HepG2 (cell line): Measurements from ENCODE around the gene ZNF442. TPM values are rescaled to one million over a fixed set of nuclear protein-coding genes. Genes with fewer than 3 reads are reported as not detected.

ENCODE experiments used
- AHR ChIP-seq: IDR thresholded peaks from 2 replicates; pipeline ENCODE4 v1.6.1; 2018; ENCODE audit warnings: missing genetic modification reagents, missing compliant biosample characterization
- CAMTA2 ChIP-seq: sonication (generic); formaldehyde crosslinking; IDR thresholded peaks from 2 replicates; pipeline ENCODE4 v1.4.0; 2020; ENCODE audit warnings: mild to moderate bottlenecking, missing genetic modification reagents, borderline replicate concordance
- CENPX ChIP-seq: sonication (generic); formaldehyde crosslinking; IDR thresholded peaks from 2 replicates; pipeline ENCODE4 v1.9.0; 2021; ENCODE audit warnings: mild to moderate bottlenecking, missing genetic modification reagents, moderate library complexity
- EEA1 ChIP-seq: sonication (generic); formaldehyde crosslinking; IDR thresholded peaks from 2 replicates; pipeline ENCODE4 v1.5.1; 2020; ENCODE audit warnings: mild to moderate bottlenecking, missing genetic modification reagents, borderline replicate concordance
- IRF2 ChIP-seq: IDR thresholded peaks from 2 replicates; pipeline ENCODE4 v1.6.1; 2018; ENCODE audit warnings: missing genetic modification reagents, missing compliant biosample characterization
- KDM5B ChIP-seq: sonication (generic); formaldehyde crosslinking; IDR thresholded peaks from 2 replicates; pipeline ENCODE4 v1.4.0; 2020; ENCODE audit warnings: missing genetic modification reagents, mild to moderate bottlenecking, borderline replicate concordance
- MIXL1 ChIP-seq: IDR thresholded peaks from 2 replicates; pipeline ENCODE4 v1.6.1; 2016
- PRPF4 ChIP-seq: fragments of 200-400 bp; formaldehyde crosslinking; IDR thresholded peaks from 2 replicates; pipeline ENCODE4 v1.6.1; 2016; ENCODE audit warnings: low read length, low read depth; ENCODE audit not compliant: poor library complexity, severe bottlenecking
- RBM39 ChIP-seq: fragments of 200-400 bp; formaldehyde crosslinking; IDR thresholded peaks from one replicate; pipeline ENCODE4 v1.6.1; 2018; ENCODE audit warnings: antibody characterized with exemption, mild to moderate bottlenecking, low read depth, low read length; ENCODE audit not compliant: poor library complexity, severe bottlenecking
- SAP130 ChIP-seq: IDR thresholded peaks from 2 replicates; pipeline ENCODE4 v1.6.1; 2016; ENCODE audit warnings: low read depth
- SMAD9 ChIP-seq: sonication (generic); formaldehyde crosslinking; IDR thresholded peaks from 2 replicates; pipeline ENCODE4 v1.5.1; 2020; ENCODE audit warnings: mild to moderate bottlenecking, missing genetic modification reagents
- SOX13 ChIP-seq, 3 experiments: fragments of 450-650 bp in 1 of 3; sonication (generic) in 1 of 3; formaldehyde crosslinking in 1 of 3; IDR thresholded peaks in 2 of 3; conservative IDR thresholded peaks in 1 of 3; 2 replicates each; pipeline versions ENCODE4 v1.5.0 to v1.6.1; 2016 to 2020; ENCODE audit warnings: antibody characterized with exemption in 1 of 3, mild to moderate bottlenecking in 1 of 3, missing compliant biosample characterization in 1 of 3, missing genetic modification reagents in 1 of 3, moderate library complexity in 1 of 3
- SOX5 ChIP-seq: IDR thresholded peaks from 2 replicates; pipeline ENCODE4 v1.6.1; 2016; ENCODE audit warnings: borderline replicate concordance
- SP1 ChIP-seq, 2 experiments: fragments of 450-650 bp in 1 of 2; sonication (generic) in 1 of 2; formaldehyde crosslinking in 1 of 2; IDR thresholded peaks; 2 replicates each; pipeline versions ENCODE4 v1.4.0 to v1.6.1; 2016 to 2020; ENCODE audit warnings: missing genetic modification reagents in 1 of 2
- SSRP1 ChIP-seq: IDR thresholded peaks from 2 replicates; pipeline ENCODE4 v1.6.1; 2016; ENCODE audit warnings: control low read depth
- TBX3 ChIP-seq: fragments of 450-650 bp; IDR thresholded peaks from 2 replicates; pipeline ENCODE4 v1.6.1; 2017; ENCODE audit warnings: antibody characterized with exemption, mild to moderate bottlenecking, inconsistent platforms, borderline replicate concordance
- ZIK1 ChIP-seq: sonication (generic); formaldehyde crosslinking; IDR thresholded peaks from 2 replicates; pipeline ENCODE4 v1.5.0; 2020; ENCODE audit warnings: mild to moderate bottlenecking, low read depth, missing genetic modification reagents, borderline replicate concordance
- ZMYM2 ChIP-seq: sonication (generic); formaldehyde crosslinking; IDR thresholded peaks from 2 replicates; pipeline ENCODE4 v1.8.0; 2022; ENCODE audit warnings: mild to moderate bottlenecking, missing genetic modification reagents
- ZNF225 ChIP-seq: sonication (generic); formaldehyde crosslinking; IDR thresholded peaks from 2 replicates; pipeline ENCODE4 v1.4.0; 2020; ENCODE audit warnings: mild to moderate bottlenecking, missing genetic modification reagents
- ZNF839 ChIP-seq: sonication (generic); formaldehyde crosslinking; IDR thresholded peaks from 2 replicates; pipeline ENCODE4 v1.4.0; 2020; ENCODE audit warnings: missing genetic modification reagents, mild to moderate bottlenecking, borderline replicate concordance
- ZNF883 ChIP-seq: sonication (generic); formaldehyde crosslinking; IDR thresholded peaks from 2 replicates; pipeline ENCODE4 v1.5.1; 2020; ENCODE audit warnings: mild to moderate bottlenecking, missing genetic modification reagents; ENCODE audit errors: not compliant biosample characterization
- polyA plus RNA-seq, 8 experiments: library from polyadenylated mRNA; depleted of rRNA in 3 of 8; stranded (reverse) in 7 of 8; unstranded in 1 of 8; fragments of >200 nt; fragmentation: Illumina TruSeq in 4 of 8; extraction: Trizol in 4 of 8; gene quantifications; 2 replicates each; pipeline versions ENCODE4 v1.2.1 to v1.2.3, GENCODE V29; 2011 to 2016; ENCODE audit warnings: low read depth in 4 of 8, missing spikeins in 1 of 8, mixed read lengths in 1 of 8; ENCODE audit not compliant: insufficient read depth in 1 of 8
- total RNA-seq, 5 experiments: library from RNA; depleted of rRNA; stranded (reverse); fragments of >200 nt; fragmentation: Illumina TruSeq; extraction: Trizol; gene quantifications; 2 replicates each; pipeline ENCODE4 v1.2.3, GENCODE V29; 2016; ENCODE audit warnings: low read depth in 1 of 5
- TF ChIP-seq, protein P1 (sequence below): sonication (generic); formaldehyde crosslinking; IDR thresholded peaks from 2 replicates; pipeline ENCODE4 v1.4.0; 2020; ENCODE audit warnings: low read depth, missing genetic modification reagents
- TF ChIP-seq, protein P2 (sequence below): sonication (generic); formaldehyde crosslinking; IDR thresholded peaks from 2 replicates; pipeline ENCODE4 v1.4.0; 2020; ENCODE audit warnings: mild to moderate bottlenecking, missing genetic modification reagents, borderline replicate concordance

ZNF442 gene
- total and polyA plus RNA-seq, 2 of the 13 experiments (the other 11 are each of a cell fraction or from before 2014, with no cell fraction given), result 1.0 to 6.0 TPM

DNA sequence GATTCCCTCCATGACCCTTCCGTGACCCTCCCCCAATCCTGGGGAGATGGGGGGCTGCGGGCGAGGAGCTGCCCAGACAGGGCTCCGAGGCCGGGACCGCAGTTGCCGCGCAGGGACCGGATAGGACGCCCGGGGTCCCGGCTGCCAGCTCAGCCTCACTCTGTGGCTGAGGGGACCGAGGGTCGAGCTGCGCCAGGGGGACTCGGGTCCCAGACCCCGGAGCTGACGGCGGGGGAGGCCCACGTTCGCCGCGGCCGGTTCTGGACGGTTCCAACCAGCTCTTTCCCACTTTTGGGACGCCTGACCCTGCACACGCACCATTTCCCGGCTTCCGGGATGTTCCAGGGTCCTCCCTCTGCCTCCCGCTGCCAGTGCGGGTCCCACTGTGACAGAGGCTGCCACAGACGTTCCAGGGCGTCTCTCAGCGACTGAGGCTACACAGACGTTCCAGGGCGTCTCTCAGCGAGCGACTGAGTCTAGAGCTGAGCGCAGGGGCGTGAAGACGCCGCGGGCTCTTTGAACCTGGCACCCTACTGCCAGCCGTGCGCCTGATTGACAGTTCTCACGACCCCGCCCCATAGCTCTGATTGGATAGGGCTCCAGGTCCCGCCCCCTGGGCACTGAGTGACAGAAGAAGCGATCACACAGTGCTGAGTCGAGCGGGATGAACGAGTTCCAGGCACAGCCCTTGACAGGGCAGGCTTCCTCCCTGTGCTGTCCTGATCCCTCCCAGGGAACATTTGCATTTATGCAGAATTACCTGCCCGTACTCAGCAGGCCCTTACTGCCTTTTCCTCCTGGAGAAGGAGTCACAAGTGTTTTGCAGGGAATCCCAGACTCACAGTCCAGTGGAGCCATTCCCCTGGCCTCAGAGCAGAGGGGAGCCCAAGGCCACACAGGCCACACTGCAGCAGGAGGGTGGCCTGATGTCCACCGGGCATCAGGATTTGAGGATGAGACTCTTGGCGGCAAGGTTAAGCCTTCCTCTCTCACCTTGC lies 32.0 kb downstream of the ZNF442 start, which contains the start of gene ZNF563 (continued):
- TF ChIP-seq, protein P1, sequence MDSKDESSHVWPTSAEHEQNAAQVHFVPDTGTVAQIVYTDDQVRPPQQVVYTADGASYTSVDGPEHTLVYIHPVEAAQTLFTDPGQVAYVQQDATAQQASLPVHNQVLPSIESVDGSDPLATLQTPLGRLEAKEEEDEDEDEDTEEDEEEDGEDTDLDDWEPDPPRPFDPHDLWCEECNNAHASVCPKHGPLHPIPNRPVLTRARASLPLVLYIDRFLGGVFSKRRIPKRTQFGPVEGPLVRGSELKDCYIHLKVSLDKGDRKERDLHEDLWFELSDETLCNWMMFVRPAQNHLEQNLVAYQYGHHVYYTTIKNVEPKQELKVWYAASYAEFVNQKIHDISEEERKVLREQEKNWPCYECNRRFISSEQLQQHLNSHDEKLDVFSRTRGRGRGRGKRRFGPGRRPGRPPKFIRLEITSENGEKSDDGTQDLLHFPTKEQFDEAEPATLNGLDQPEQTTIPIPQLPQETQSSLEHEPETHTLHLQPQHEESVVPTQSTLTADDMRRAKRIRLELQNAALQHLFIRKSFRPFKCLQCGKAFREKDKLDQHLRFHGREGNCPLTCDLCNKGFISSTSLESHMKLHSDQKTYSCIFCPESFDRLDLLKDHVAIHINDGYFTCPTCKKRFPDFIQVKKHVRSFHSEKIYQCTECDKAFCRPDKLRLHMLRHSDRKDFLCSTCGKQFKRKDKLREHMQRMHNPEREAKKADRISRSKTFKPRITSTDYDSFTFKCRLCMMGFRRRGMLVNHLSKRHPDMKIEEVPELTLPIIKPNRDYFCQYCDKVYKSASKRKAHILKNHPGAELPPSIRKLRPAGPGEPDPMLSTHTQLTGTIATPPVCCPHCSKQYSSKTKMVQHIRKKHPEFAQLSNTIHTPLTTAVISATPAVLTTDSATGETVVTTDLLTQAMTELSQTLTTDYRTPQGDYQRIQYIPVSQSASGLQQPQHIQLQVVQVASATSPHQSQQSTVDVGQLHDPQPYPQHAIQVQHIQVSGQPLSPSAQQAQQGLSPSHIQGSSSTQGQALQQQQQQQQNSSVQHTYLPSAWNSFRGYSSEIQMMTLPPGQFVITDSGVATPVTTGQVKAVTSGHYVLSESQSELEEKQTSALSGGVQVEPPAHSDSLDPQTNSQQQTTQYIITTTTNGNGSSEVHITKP (CRISPR knock-in tag), result no peak
- TF ChIP-seq TBX3 (peak; percentile 90), ZIK1 (0 out of 2 replicates have a peak, but pooled peaks have one; percentile 57), RBM39 (peak; percentile 76), SAP130 (CRISPR knock-in tag) (peak; percentile 93), CAMTA2 (CRISPR knock-in tag) (no peak), MIXL1 (CRISPR knock-in tag) (peak; percentile 46; the same call in 1 of the 2 replicates), IRF2 (peak; percentile 78; the same call in 1 of the 2 replicates), SOX5 (no peak), ZNF839 (peak; percentile 73; the same call in 1 of the 2 replicates), SMAD9 (CRISPR knock-in tag) (no peak), SSRP1 (CRISPR knock-in tag) (0 out of 2 replicates have a peak, but pooled peaks have one; percentile 15), CENPX (CRISPR knock-in tag) (no peak), AHR (CRISPR knock-in tag) (peak; percentile 76; the same call in 1 of the 2 replicates), ZNF883 (CRISPR knock-in tag) (peak; percentile 68), PRPF4 (no peak), KDM5B (CRISPR knock-in tag) (peak; percentile 71; the same call in 1 of the 2 replicates), EEA1 (CRISPR knock-in tag) (no peak), ZMYM2 (CRISPR knock-in tag) (no peak), ZNF225 (CRISPR knock-in tag) (peak; percentile 8; the same call in 1 of the 2 replicates), SOX13 (IDR thresholded peaks at IDR 0.05) (no peak), SOX13 (CRISPR knock-in tag; conservative IDR thresholded peaks at IDR 0.05 in 1 of 2, IDR thresholded peaks at IDR 0.05 in 1 of 2) (peak in 1 of 2 experiments; percentile 35; a peak in 2 of 4 replicates), SP1 (IDR thresholded peaks at IDR 0.05) (no peak), SP1 (CRISPR knock-in tag; IDR thresholded peaks at IDR 0.05) (peak; percentile 88)
- TF ChIP-seq, protein P2, sequence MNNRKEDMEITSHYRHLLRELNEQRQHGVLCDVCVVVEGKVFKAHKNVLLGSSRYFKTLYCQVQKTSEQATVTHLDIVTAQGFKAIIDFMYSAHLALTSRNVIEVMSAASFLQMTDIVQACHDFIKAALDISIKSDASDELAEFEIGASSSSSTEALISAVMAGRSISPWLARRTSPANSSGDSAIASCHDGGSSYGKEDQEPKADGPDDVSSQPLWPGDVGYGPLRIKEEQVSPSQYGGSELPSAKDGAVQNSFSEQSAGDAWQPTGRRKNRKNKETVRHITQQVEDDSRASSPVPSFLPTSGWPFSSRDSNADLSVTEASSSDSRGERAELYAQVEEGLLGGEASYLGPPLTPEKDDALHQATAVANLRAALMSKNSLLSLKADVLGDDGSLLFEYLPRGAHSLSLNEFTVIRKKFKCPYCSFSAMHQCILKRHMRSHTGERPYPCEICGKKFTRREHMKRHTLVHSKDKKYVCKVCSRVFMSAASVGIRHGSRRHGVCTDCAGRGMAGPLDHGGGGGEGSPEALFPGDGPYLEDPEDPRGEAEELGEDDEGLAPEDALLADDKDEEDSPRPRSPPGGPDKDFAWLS (CRISPR knock-in tag), result no peak
